A673 (cell line): ENCODE measurements around the gene COG2. TPM values are rescaled to one million over a fixed set of nuclear protein-coding genes. Genes with fewer than 3 reads are reported as not detected.

Experiments used
- BruUV-seq: library from RNA; stranded (reverse); fragments of 400-500 nt; replicated peaks from 2 replicates; lab custom pipeline; 2021; lab: Mats Ljungman, UMichigan
- CTCF ChIA-PET: fragments of 300-600 bp; sonication (Branson Sonifier 250); formaldehyde crosslinking; loops from one replicate; lab custom pipeline; 2022; ENCODE audit warnings: antibody characterized with exemption; lab: Charles Lee
- POLR2A ChIA-PET: fragments of 300-600 bp; sonication (Branson Sonifier 250); formaldehyde crosslinking; loops from one replicate; lab custom pipeline; 2022; ENCODE audit warnings: antibody characterized with exemption; ENCODE audit not compliant: low non-redundant PET; lab: Charles Lee
- DNase-seq: peaks from one replicate; pipeline ENCODE4 v3.0.0-alpha.2; 2015; ENCODE audit warnings: low spot score
- H3K27ac ChIP-seq: fragments of 200-600 bp; sonication (generic); 2 replicates; pipeline ENCODE4 v1.5.1; 2016; ENCODE audit warnings: mixed run types, low read depth, mild to moderate bottlenecking, mixed read lengths, antibody characterized with exemption, low read length; ENCODE audit not compliant: poor library complexity, severe bottlenecking
- H3K27me3 ChIP-seq: fragments of 200-600 bp; sonication (generic); replicated peaks from 2 replicates; pipeline ENCODE4 v1.6.1; 2017; ENCODE audit warnings: mixed run types, low read depth, mild to moderate bottlenecking, mixed read lengths, antibody characterized with exemption, low read length; ENCODE audit not compliant: insufficient read depth, poor library complexity
- H3K36me3 ChIP-seq: fragments of 200-600 bp; sonication (generic); 2 replicates; pipeline ENCODE4 v1.6.1; 2016; ENCODE audit warnings: mixed run types, mild to moderate bottlenecking, mixed read lengths, antibody characterized with exemption, low read length; ENCODE audit not compliant: insufficient read depth, poor library complexity, severe bottlenecking
- H3K4me1 ChIP-seq: fragments of 200-600 bp; sonication (generic); 2 replicates; pipeline ENCODE4 v1.6.1; 2017; ENCODE audit warnings: mixed run types, mild to moderate bottlenecking, mixed read lengths, antibody characterized with exemption, low read length; ENCODE audit not compliant: insufficient read depth, poor library complexity, severe bottlenecking
- H3K4me3 ChIP-seq: fragments of 200-600 bp; sonication (generic); 2 replicates; pipeline ENCODE4 v1.5.1; 2016; ENCODE audit warnings: low read depth, mixed run types, mild to moderate bottlenecking, mixed read lengths, low read length; ENCODE audit not compliant: poor library complexity, severe bottlenecking
- H3K9me3 ChIP-seq: fragments of 200-600 bp; sonication (generic); 2 replicates; pipeline ENCODE4 v1.6.1; 2016; ENCODE audit warnings: mixed run types, low read depth, mild to moderate bottlenecking, mixed read lengths, antibody characterized with exemption, low read length; ENCODE audit not compliant: poor library complexity, severe bottlenecking
- EZH2 ChIP-seq: fragments of 200-600 bp; sonication (generic); IDR thresholded peaks from 2 replicates; pipeline ENCODE4 v1.6.1; 2017; ENCODE audit warnings: borderline replicate concordance, low read depth, mild to moderate bottlenecking, mixed read lengths, antibody characterized with exemption, low read length; ENCODE audit not compliant: poor library complexity, severe bottlenecking
- intact Hi-C: fragments of 100-400 bp; cut with micrococcal nuclease; formaldehyde crosslinking; loops from one replicate; pipeline ENCODE4 v1.10.0; 2022; ENCODE audit not compliant: unreplicated experiment
- total RNA-seq: library from RNA; stranded (reverse); gene quantifications from 2 replicates; pipeline ENCODE4 v1.2.3, GENCODE V29; 2021
- TF ChIP-seq, protein P1 (sequence below): fragments of 300-800, 200-600 bp; sonication (generic); conservative IDR thresholded peaks from 2 replicates; pipeline ENCODE4 v1.5.1; 2017; ENCODE audit warnings: low read depth, mild to moderate bottlenecking, antibody characterized with exemption, low read length, moderate library complexity, mixed read lengths

COG2 gene
- total RNA-seq, 1 experiment from 2014 or later, result 20.3 TPM

DNA sequence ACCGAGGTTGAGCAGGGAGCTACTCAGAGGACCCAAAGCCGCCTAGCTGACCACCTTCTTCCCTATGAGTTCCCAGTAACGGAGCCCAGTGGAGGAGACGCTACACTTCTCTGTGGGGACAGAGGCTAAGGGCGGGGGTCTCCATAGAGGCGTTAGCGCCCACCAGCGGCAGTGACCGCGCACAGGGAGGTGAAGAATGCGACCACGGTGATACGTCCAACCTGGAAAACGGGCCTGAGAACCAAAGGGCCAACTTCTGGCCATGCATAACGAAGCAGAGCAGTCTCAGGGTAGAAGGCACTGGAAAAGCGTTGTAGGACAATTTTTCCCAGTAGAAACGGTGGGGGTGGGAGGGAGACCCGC, 400 bp upstream of the COG2 start:
- Histone ChIP-seq H3K36me3 (no peaks in the 10 kb centered on the region), H3K9me3 (no peaks in the 10 kb centered on the region), H3K4me3 (peak overlapping the region; percentile 89), H3K4me1 (peaks cover 3% of the 10 kb centered on the region), H3K27me3 (peaks cover 29% of the 10 kb centered on the region), H3K27ac (no peak overlapping the region)
- CTCF ChIA-PET, result interaction anchor here (0.5 to 1.0 kb wide), 4 partner anchors 12 to 221 kb away, joined by 3 to 4 read pairs (median 4); no protein-coding TSS in a partner anchor
- TF ChIP-seq, protein P1, sequence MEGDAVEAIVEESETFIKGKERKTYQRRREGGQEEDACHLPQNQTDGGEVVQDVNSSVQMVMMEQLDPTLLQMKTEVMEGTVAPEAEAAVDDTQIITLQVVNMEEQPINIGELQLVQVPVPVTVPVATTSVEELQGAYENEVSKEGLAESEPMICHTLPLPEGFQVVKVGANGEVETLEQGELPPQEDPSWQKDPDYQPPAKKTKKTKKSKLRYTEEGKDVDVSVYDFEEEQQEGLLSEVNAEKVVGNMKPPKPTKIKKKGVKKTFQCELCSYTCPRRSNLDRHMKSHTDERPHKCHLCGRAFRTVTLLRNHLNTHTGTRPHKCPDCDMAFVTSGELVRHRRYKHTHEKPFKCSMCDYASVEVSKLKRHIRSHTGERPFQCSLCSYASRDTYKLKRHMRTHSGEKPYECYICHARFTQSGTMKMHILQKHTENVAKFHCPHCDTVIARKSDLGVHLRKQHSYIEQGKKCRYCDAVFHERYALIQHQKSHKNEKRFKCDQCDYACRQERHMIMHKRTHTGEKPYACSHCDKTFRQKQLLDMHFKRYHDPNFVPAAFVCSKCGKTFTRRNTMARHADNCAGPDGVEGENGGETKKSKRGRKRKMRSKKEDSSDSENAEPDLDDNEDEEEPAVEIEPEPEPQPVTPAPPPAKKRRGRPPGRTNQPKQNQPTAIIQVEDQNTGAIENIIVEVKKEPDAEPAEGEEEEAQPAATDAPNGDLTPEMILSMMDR, result no peak
- TF ChIP-seq EZH2, result no peak
- BruUV-seq, result no TSS peak
- POLR2A ChIA-PET, result no interaction called here
- intact Hi-C loops, result loop anchor here (2.0 to 5.0 kb wide), 2 partner anchors 130 to 569 kb away; no protein-coding TSS in a partner anchor
- DNase-seq, result no peak

DNA sequence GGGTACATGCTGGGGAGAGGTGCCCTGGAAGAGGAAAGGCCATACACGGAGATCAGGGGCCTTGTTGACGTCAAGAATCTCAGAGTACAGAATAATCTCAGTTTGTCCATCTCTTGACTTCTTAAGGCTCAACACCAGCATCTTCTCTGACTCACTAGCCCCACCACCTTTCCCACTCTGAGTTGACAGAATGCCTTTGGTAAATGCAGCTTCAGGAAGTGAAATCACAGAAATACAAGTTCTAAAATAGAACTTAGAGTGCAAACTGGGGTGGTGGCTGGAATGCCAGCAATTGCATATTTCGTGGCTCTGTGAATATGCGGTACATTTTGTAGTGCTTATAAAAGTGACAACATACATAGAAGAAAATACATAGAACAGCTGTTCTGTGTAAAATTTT, 1.6 kb downstream of the COG2 start:
- ChIA-PET POLR2A (no interaction called here), CTCF (no interaction called here)
- no peaks in the 10 kb centered on the region for H3K36me3 ChIP-seq
- BruUV-seq, result no TSS peak
- H3K9me3 ChIP-seq, result no peaks in the 10 kb centered on the region
- H3K4me3 ChIP-seq, result no peak overlapping the region
- H3K27ac ChIP-seq, result no peak overlapping the region
- no peak for TF ChIP-seq EZH2
- TF ChIP-seq, protein P1, result no peak
- intact Hi-C loops, result loop anchor here (2.0 to 5.0 kb wide), 2 partner anchors 128 to 567 kb away; no protein-coding TSS in a partner anchor
- peaks cover 3% of the 10 kb centered on the region for H3K4me1 ChIP-seq
- H3K27me3 ChIP-seq, result peaks cover 9% of the 10 kb centered on the region
- DNase-seq, result no peak

DNA sequence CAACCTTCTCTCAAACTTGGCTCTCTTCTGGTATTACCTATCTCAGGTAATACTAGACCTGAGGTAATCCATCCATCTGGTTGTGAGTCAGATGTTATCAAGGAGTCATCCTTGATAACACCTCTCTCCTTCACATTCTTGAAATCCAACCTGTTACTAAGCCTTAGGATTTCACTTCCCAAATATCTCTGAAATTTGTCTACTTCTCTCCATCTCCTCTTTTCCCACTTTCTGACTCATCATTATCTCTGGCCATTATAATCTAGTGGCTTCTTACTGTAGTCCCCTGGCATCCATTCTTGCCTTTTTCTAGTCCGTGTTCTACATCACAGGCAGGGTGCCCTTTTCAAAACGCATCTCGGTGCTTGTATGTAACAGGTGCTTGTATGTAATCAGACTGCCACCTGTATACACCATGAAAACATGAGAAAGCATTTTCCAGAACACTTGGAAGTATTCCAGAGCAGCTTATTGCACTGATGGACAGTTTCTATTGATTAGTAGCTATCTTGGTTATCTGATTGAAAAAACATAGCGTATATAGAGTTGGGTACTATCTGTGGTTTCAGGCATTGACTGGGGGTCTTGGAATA, 4.5 kb downstream of the COG2 start:
- H3K36me3 ChIP-seq, result no peaks in the 10 kb centered on the region
- no peaks in the 10 kb centered on the region for H3K27me3 ChIP-seq
- ChIA-PET POLR2A (no interaction called here), CTCF (no interaction called here)
- peaks cover 3% of the 10 kb centered on the region for H3K4me1 ChIP-seq
- H3K4me3 ChIP-seq, result no peak overlapping the region
- no peak for DNase-seq
- no peaks in the 10 kb centered on the region for H3K9me3 ChIP-seq
- no TSS peak for BruUV-seq
- H3K27ac ChIP-seq, result no peak overlapping the region
- intact Hi-C loops, result no loop called here
- TF ChIP-seq, protein P1, result no peak
- no peak for TF ChIP-seq EZH2
